ENCODE measurements around the gene ATP5MG. TPM values are rescaled to one million over a fixed set of nuclear protein-coding genes. Genes with fewer than 3 reads are reported as not detected.
A peak's percentile ranks its signal among the peaks of the same experiment; 100 is the strongest.

Gene ATP5MG
- total RNA-seq, result 117 TPM

DNA sequence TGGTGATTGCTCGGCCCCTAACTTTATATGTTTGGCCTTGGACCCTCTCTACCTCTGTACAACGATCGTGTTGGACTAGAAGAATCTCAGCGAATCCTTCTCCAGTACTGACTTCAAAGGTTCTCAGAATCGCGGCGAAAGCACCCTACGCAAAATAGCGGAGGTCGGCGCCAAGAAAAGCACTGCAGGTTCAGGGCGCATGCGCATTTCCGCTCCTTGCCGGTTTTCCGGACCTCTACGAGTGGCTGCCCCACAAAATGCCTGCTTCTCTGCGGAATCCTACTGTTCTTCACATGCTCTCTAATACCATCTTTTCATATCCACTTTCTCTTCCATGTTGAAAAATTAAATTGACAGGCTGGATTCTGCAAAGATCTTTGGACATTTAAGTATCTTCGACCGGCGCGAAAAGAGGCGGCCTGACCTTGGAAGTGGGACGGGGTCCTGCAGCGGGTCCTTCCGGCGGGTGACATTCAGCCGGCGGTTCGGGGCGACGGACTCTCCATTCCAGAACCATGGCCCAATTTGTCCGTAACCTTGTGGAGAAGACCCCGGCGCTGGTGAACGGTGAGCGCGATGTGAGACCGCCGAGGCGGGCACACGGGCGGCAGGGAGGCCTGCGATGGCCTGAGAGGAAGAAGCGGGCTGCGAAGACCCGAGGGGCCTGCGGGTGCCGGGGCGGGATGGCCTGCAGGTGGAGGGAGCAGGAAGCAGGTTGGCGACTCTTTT lies at the start of gene ATP5MG:
Gene ATP5MG (plus strand): TSS at position 456 of the 729 bp plus-strand sequence. CDS start 60 bp downstream, at position 516.
- DNase-seq (ENCODE audit: low spot score) (peak; percentile 93), ATAC-seq (peak; percentile 94)
- intact Hi-C loops (cut with DNase I), result no loop called here

- DNase-seq (ENCODE audit: low spot score) (no peak), ATAC-seq (no peak)
- intact Hi-C loops (cut with DNase I), result loop anchor here (5.0 kb wide), 1 partner anchor 41 kb away; no protein-coding TSS in a partner anchor
These were observed 48.2 kb upstream of the ATP5MG start for GRCh38 chr11:118353084-118353710.

DNA sequence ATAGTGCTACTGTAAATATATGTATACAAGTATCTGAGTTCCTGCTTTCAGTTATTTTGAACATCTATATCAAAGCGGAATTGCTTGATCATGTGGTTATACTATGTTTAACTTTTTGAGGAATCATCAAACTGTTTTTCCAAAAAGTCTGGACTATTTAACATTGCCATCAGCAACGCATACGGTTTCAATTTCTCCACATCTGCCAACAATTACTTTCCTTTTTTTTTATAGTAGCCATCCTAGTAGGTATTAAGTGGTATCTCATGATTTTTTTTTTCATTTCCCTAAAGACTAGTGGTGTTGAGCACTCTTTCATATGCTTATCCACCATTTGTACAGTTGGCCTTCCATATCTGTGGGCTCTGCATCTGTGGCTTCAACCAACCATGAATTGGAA lies 43.3 kb upstream of the ATP5MG start:
- DNase-seq (ENCODE audit: low spot score) (no peak), ATAC-seq (no peak)
- intact Hi-C loops (cut with DNase I), result no loop called here

GRCh38 chr11:118359295-118359958 lies 42.0 kb upstream of the ATP5MG start, which contains the start of gene UBE4A:
Gene UBE4A (plus strand): TSS chr11:118359600. CDS start chr11:118365081, 5,481 bp downstream.
- intact Hi-C loops (cut with DNase I), result no loop called here
- ATAC-seq, result peak; percentile 99
- peak; percentile 99 for DNase-seq (ENCODE audit: low spot score)

GRCh38 chr11:118364956-118365615 lies 36.3 kb upstream of the ATP5MG start:
- DNase-seq (ENCODE audit: low spot score) (no peak), ATAC-seq (no peak)
- intact Hi-C loops (cut with DNase I), result no loop called here

- intact Hi-C loops (cut with DNase I), result no loop called here
- DNase-seq (ENCODE audit: low spot score), result no peak
These were observed 35.1 kb upstream of the ATP5MG start for GRCh38 chr11:118366287-118366686.

DNA sequence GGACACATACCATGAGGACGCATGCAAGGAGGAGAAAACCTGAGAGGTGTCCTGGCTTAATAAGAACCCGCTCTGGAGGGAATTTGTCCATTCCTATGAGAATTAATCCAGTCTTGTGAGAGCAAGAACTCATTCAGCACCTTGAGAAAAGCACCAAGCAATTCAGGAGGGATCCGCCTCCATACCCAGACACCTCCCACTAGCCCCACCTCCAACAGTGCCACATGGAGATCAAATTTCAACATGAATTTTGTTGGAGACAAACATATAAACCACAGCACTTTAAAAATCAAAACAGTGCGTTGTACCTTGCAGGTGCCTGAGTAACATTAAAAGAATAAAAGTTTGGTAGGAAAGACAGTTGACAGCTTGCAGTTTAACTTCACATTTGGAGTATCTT lies 30.6 kb upstream of the ATP5MG start:
- intact Hi-C loops (cut with DNase I), result no loop called here
- DNase-seq (ENCODE audit: low spot score) (no peak), ATAC-seq (no peak)

More at GRCh38 chr11:118366287-118366686, 35.1 kb upstream of the ATP5MG start:
- ATAC-seq, result no peak

DNA sequence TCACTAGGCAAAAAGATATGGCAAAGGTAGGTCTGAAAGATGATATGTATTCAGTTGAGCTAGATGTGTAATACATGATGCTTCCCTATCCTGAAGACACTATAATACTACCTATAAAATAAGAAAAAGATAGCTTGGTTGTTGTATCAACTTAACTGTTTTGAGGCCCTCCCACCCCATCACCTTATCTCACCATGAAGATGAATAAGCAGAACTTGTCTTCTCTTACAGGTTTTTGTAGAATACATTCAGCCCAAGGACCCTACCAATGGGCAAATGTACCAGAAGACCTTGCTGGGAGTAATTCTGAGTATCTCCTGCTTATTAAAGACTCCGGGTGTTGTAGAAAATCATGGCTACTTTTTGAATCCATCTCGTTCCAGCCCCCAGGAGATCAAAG lies 28.1 kb upstream of the ATP5MG start:
- DNase-seq (ENCODE audit: low spot score) (no peak), ATAC-seq (no peak)
- intact Hi-C loops (cut with DNase I), result no loop called here

- intact Hi-C loops (cut with DNase I), result no loop called here
- ATAC-seq, result no peak
- DNase-seq (ENCODE audit: low spot score), result no peak
These were observed 27.5 kb upstream of the ATP5MG start for GRCh38 chr11:118373871-118374270.

GRCh38 chr11:118374729-118375128 lies 26.7 kb upstream of the ATP5MG start:
- peak; percentile 65 for ATAC-seq
- intact Hi-C loops (cut with DNase I), result no loop called here

GRCh38 chr11:118375978-118376377 lies 25.4 kb upstream of the ATP5MG start:
- intact Hi-C loops (cut with DNase I), result no loop called here
- no peak for DNase-seq (ENCODE audit: low spot score)
- ATAC-seq, result no peak

More at GRCh38 chr11:118374729-118375128, 26.7 kb upstream of the ATP5MG start:
- no peak for DNase-seq (ENCODE audit: low spot score)

DNA sequence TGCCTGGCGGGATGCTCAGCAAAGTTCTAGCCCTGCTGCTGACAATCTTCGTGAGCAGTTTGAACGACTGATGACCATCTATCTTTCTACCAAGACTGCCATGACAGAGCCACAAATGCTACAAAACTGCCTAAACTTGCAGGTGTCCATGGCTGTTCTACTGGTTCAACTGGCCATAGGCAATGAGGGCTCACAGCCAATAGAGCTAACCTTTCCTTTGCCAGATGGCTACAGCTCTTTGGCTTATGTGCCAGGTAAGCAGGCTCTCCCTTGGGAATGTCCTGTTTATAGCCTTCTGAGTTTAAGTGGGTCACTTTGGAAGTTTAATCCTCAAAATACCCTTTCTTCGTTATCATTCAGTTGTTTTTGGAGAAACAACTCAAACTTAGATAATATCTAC lies 21.9 kb upstream of the ATP5MG start:
- no peak for DNase-seq (ENCODE audit: low spot score)

GRCh38 chr11:118380571-118380970 lies 20.8 kb upstream of the ATP5MG start:
- DNase-seq (ENCODE audit: low spot score) (no peak), ATAC-seq (no peak)
- intact Hi-C loops (cut with DNase I), result no loop called here

More for the DNA sequence above, 21.9 kb upstream of the ATP5MG start:
- ATAC-seq, result no peak
- intact Hi-C loops (cut with DNase I), result no loop called here

DNA sequence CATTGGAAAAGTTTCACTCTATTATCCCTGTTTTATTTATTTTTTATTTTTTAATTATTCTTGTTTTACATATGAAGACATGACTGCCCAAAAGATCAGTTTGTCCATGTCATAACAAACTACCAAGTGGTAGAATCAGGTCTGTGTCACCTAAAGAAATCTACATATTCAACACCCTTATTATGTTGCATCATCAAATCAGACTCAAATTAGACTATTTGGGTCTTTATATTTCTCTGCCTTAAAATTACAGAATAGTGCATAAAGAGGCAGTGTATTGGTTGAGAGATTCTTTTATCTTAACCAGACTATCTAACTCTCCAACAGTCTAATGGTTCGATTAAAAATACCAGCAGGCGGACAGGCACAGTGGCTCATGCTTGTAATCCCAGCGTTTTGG lies 18.5 kb upstream of the ATP5MG start:
- ATAC-seq (no peak), DNase-seq (ENCODE audit: low spot score) (no peak)
- intact Hi-C loops (cut with DNase I), result no loop called here

DNA sequence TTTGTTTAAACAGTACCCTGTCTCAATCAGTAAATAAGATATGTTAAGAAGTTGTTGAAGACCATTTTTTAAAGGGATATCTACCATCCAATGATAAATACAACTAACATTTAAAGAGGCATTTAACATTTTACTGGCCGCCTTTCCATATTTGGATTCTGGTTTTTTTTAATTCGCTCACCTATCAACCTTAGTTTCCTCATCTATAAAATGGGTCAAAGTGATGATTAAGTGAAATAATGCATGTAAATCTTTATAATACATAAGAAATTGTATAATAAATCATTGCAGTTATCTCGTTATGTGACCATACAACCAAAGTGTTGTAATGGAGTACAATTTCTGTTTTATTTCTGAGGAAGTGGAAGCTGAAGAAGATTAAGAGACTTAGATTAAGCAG lies 17.7 kb upstream of the ATP5MG start:
- DNase-seq (ENCODE audit: low spot score) (no peak), ATAC-seq (no peak)
- intact Hi-C loops (cut with DNase I), result no loop called here

DNA sequence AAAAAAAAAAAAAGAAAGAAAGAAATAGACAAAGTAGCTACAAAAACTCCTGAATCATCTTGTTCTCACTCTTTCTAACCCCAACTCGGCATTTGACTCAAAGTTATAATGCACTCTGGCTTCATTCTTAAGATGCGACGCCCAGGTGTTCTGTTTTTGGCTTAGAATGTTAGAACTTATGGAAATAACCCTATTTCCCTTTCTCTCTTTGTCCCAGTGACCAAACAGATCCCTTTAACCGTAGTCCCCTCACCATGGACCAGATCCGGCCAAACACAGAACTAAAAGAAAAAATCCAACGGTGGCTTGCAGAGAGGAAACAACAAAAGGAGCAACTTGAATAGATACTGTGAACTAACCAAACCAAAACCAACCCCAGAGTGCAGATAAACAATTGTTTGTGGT lies 5.3 kb upstream of the ATP5MG start:
- no peak for DNase-seq (ENCODE audit: low spot score)
- ATAC-seq, result no peak
- intact Hi-C loops (cut with DNase I), result loop anchor here (10.0 kb wide), 1 partner anchor 89 kb away; no protein-coding TSS in a partner anchor

DNA sequence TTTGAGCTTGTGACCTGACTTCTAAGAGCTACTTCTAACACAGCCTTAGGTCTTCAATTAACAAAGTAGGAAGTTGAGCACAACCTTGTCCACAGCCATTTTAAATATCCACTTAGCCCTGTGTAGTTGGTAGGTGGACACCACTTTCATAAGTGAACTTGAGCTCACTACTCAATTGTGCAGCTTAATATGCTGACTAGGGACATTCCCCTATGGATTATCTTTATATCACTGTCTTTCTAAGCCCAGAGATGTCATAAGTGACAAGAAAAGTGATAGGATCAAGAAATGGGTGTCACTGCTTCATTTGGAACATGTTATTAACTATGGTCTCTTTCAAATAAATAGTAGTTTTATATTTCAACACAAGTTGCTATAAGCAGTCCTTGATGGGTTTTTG lies 4.0 kb upstream of the ATP5MG start:
- intact Hi-C loops (cut with DNase I), result loop anchor here (10.0 kb wide), 1 partner anchor 87 kb away; no protein-coding TSS in a partner anchor
- DNase-seq (ENCODE audit: low spot score) (no peak), ATAC-seq (no peak)

- DNase-seq (ENCODE audit: low spot score) (no peak), ATAC-seq (no peak)
- intact Hi-C loops (cut with DNase I), result loop anchor here (10.0 kb wide), 1 partner anchor 86 kb away; no protein-coding TSS in a partner anchor
These were observed 2.4 kb upstream of the ATP5MG start for GRCh38 chr11:118398791-118399559.
